Measurements from ENCODE around the gene ZNF593.
A peak's percentile ranks its signal among the peaks of the same experiment; 100 is the strongest.

The ZNF593 gene

GRCh38 chr1:26158908-26159742, 10.6 kb upstream of the ZNF593 start, which contains the start of gene FAM110D:
FAM110D (plus strand) TSS chr1:26159079; CDS start chr1:26161292, 2,213 bp downstream.
- no peak within 1 kb of the TSS for H3K27ac Mint-ChIP-seq
- ATAC-seq (ENCODE audit: low read depth) = no peak
- peaks cover 4% of the 10 kb centered on the region for H3K4me1 Mint-ChIP-seq
- no peak for DNase-seq (ENCODE audit: low spot score in 2 of 2)
- no peak within 1 kb of the TSS for H3K4me3 Mint-ChIP-seq
- H3K27me3 Mint-ChIP-seq = peaks cover 26% of the 10 kb centered on the region
- no peaks in the 10 kb centered on the region for H3K36me3 Mint-ChIP-seq
- H3K9me3 Mint-ChIP-seq = no peaks in the 10 kb centered on the region

GRCh38 chr1:26159743-26160039, 10.0 kb upstream of the ZNF593 start:
- H3K4me1 Mint-ChIP-seq = peaks cover 6% of the 10 kb centered on the region
- no peaks in the 10 kb centered on the region for H3K36me3 Mint-ChIP-seq
- no peak for DNase-seq (ENCODE audit: low spot score in 2 of 2)
- H3K9me3 Mint-ChIP-seq = no peaks in the 10 kb centered on the region
- no peak for ATAC-seq (ENCODE audit: low read depth)
- H3K27me3 Mint-ChIP-seq = peaks cover 26% of the 10 kb centered on the region
- H3K27ac Mint-ChIP-seq = no peak overlapping the region
- H3K4me3 Mint-ChIP-seq = no peak overlapping the region

- H3K27ac Mint-ChIP-seq = no peak overlapping the region
- no peaks in the 10 kb centered on the region for H3K36me3 Mint-ChIP-seq
- H3K27me3 Mint-ChIP-seq = peaks cover 20% of the 10 kb centered on the region
- ATAC-seq (ENCODE audit: low read depth) (no peak), DNase-seq (ENCODE audit: low spot score in 2 of 2) (no peak)
- H3K4me1 Mint-ChIP-seq = peaks cover 9% of the 10 kb centered on the region
- no peaks in the 10 kb centered on the region for H3K9me3 Mint-ChIP-seq
- H3K4me3 Mint-ChIP-seq = no peak overlapping the region
Measured at GRCh38 chr1:26160527-26161414, 8.9 kb upstream of the ZNF593 start.

DNA sequence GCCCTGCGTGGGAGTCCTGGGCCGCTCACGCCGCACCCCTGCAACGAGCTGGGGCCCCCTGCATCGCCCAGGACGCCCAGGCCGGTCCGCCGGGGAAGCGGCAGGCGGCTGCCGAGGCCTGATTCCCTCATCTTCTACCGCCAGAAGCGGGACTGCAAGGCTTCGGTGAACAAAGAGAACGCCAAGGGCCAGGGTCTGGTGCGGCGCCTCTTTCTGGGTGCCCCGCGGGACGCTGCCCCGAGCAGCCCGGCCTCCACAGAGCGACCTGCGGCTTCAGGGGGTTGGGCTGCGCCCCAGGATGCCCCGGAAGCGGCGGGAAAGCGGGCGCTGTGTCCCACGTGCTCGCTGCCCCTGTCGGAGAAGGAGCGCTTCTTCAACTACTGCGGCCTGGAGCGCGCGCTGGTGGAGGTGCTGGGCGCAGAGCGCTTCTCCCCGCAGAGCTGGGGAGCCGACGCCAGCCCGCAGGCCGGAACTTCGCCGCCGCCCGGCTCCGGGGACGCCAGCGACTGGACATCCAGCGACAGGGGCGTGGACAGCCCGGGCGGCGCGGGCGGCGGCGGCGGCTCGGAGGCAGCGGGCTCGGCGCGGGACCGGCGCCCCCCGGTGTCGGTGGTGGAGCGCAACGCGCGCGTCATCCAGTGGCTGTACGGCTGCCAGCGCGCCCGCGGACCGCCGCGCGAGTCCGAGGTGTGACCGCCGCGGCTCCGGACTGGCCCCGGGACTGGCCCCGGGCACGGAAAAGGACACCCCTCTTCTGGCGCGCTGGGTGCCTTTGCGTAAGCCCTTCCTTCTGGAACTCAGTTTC, 8.1 kb upstream of the ZNF593 start:
- Mint-ChIP-seq H3K36me3 (no peaks in the 10 kb centered on the region), H3K4me1 (peaks cover 9% of the 10 kb centered on the region), H3K4me3 (peak overlapping the region; percentile 56), H3K27me3 (peaks cover 18% of the 10 kb centered on the region), H3K9me3 (no peaks in the 10 kb centered on the region), H3K27ac (no peak overlapping the region)
- peak; percentile 56 for ATAC-seq (ENCODE audit: low read depth)
- DNase-seq (ENCODE audit: low spot score in 2 of 2) = peak; percentile 17 to 56

DNA sequence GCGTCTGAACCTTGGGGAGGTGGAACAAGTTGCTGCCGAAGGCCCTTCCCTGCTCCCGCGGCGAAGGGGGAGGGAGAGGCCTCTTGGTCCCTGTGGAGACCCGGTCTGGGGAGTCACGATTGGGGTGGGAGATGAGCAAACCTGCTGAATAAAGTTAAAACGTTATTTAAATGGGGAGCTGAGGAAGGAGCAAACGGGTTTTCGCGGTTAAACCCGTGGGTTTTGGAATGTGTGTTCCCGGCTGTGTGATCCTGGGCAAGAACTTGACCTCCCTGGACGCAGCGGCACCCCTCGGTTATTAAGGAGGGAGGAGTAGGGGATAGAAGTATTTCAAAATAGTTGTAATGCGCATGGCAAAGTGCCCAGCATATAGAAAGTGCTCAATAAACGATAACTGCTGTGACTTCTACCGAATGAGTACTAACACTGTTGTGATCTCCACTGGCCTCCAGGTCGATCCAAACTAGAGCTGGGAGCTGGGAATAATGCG, 7.4 kb upstream of the ZNF593 start:
- peaks cover 9% of the 10 kb centered on the region for H3K4me1 Mint-ChIP-seq
- peak overlapping the region; percentile 56 for H3K4me3 Mint-ChIP-seq
- no peak for ATAC-seq (ENCODE audit: low read depth)
- peaks cover 18% of the 10 kb centered on the region for H3K27me3 Mint-ChIP-seq
- no peaks in the 10 kb centered on the region for H3K9me3 Mint-ChIP-seq
- no peak for DNase-seq (ENCODE audit: low spot score in 2 of 2)
- no peaks in the 10 kb centered on the region for H3K36me3 Mint-ChIP-seq
- H3K27ac Mint-ChIP-seq = no peak overlapping the region

- Mint-ChIP-seq H3K4me3 (peak overlapping the region; percentile 52), H3K9me3 (no peaks in the 10 kb centered on the region), H3K27me3 (peaks cover 14% of the 10 kb centered on the region), H3K4me1 (peaks cover 9% of the 10 kb centered on the region), H3K36me3 (no peaks in the 10 kb centered on the region), H3K27ac (no peak overlapping the region)
- no peak for DNase-seq (ENCODE audit: low spot score in 2 of 2)
- no peak for ATAC-seq (ENCODE audit: low read depth)
Measured at GRCh38 chr1:26163684-26164035, 6.0 kb upstream of the ZNF593 start.

DNA sequence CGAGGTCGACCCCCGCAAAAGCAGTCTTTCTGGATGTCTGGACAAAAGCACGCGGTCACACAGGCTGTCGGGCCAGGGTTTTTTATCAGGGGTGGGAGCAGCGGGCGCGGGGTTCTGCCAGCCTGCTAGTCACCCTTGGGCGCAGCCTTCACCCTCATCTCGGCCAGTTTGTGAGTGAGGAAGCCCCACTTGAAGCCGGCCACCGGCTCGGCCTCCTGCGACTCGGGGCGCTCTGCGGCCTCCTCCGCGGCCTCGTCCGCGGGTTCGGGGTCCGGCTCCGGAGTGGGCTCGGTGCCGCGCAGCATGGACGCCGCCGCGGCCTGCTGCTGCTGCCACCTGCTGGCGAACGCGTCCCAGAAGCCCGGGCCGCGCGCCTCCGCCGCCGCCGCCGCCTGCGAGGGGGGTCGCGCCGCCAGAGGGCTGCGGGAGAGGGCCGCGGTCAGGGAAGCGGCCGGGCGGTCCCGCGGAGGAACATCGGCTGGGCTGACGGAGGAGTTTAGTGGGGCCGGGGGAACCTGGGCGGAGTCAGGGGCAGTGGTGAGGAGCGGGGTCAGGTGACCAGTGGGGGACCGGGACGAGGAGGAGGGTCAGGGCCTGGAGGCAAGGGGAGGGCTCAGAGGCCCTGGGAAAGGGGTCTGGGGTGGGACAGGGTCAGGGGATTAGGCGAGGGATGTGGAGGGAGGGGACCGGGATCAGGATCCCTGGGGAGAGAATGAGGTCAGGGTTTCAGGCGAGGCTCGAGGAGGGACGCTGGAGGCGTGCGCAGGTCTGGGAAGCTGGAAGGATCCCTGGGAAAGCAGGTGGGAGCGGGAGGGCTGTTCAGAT, 5.5 kb upstream of the ZNF593 start:
- Mint-ChIP-seq H3K36me3 (no peaks in the 10 kb centered on the region), H3K4me1 (peaks cover 9% of the 10 kb centered on the region), H3K27ac (no peak overlapping the region), H3K4me3 (peak overlapping the region; percentile 79), H3K27me3 (peaks cover 14% of the 10 kb centered on the region), H3K9me3 (no peaks in the 10 kb centered on the region)
- peak; percentile 64 to 80 for DNase-seq (ENCODE audit: low spot score in 2 of 2)
- ATAC-seq (ENCODE audit: low read depth) = peak; percentile 79

GRCh38 chr1:26164861-26165842, 4.6 kb upstream of the ZNF593 start:
- ATAC-seq (ENCODE audit: low read depth) (no peak), DNase-seq (ENCODE audit: low spot score in 2 of 2) (no peak)
- Mint-ChIP-seq H3K27me3 (peaks cover 11% of the 10 kb centered on the region), H3K4me3 (peak overlapping the region; percentile 79), H3K4me1 (peaks cover 12% of the 10 kb centered on the region), H3K27ac (no peak overlapping the region), H3K9me3 (no peaks in the 10 kb centered on the region), H3K36me3 (no peaks in the 10 kb centered on the region)

GRCh38 chr1:26166719-26167281, 2.9 kb upstream of the ZNF593 start:
- ATAC-seq (ENCODE audit: low read depth) (no peak), DNase-seq (ENCODE audit: low spot score in 2 of 2) (no peak)
- H3K27ac Mint-ChIP-seq = no peak overlapping the region
- no peak overlapping the region for H3K4me3 Mint-ChIP-seq
- peaks cover 8% of the 10 kb centered on the region for H3K27me3 Mint-ChIP-seq
- H3K4me1 Mint-ChIP-seq = peaks cover 21% of the 10 kb centered on the region
- no peaks in the 10 kb centered on the region for H3K36me3 Mint-ChIP-seq
- H3K9me3 Mint-ChIP-seq = no peaks in the 10 kb centered on the region

GRCh38 chr1:26168410-26169197, 1.1 kb upstream of the ZNF593 start, which contains the start of gene C1orf232:
C1orf232 (minus strand) TSS chr1:26168963; CDS start chr1:26168499, 464 bp downstream.
- no peaks in the 10 kb centered on the region for H3K9me3 Mint-ChIP-seq

GRCh38 chr1:26169198-26169554, 532 bp upstream of the ZNF593 start:
- Mint-ChIP-seq H3K27ac (peak overlapping the region; percentile 94), H3K4me1 (peaks cover 17% of the 10 kb centered on the region), H3K4me3 (peak overlapping the region; percentile 74), H3K36me3 (no peaks in the 10 kb centered on the region), H3K9me3 (no peaks in the 10 kb centered on the region), H3K27me3 (peaks cover 5% of the 10 kb centered on the region)
- ATAC-seq (ENCODE audit: low read depth) (no peak), DNase-seq (ENCODE audit: low spot score in 2 of 2) (no peak)

More at GRCh38 chr1:26168410-26169197, 1.1 kb upstream of the ZNF593 start, which contains the start of gene C1orf232:
- peak within 1 kb of the TSS; percentile 94 for H3K27ac Mint-ChIP-seq
- peaks cover 19% of the 10 kb centered on the region for H3K4me1 Mint-ChIP-seq
- ATAC-seq (ENCODE audit: low read depth) = no peak
- no peaks in the 10 kb centered on the region for H3K36me3 Mint-ChIP-seq
- no peak for DNase-seq (ENCODE audit: low spot score in 2 of 2)
- peaks cover 5% of the 10 kb centered on the region for H3K27me3 Mint-ChIP-seq
- peak within 1 kb of the TSS; percentile 95 for H3K4me3 Mint-ChIP-seq

Data from memory B cell (primary cell).